ENCODE data around the gene MAD1L1.

MAD1L1 gene

GRCh38 chr7:1806354-1806753 is 426.4 kb downstream of the MAD1L1 start:
- DNase-seq (ENCODE audit: low read depth in 2 of 2): no peak

GRCh38 chr7:1804310-1804709 is 428.4 kb downstream of the MAD1L1 start:
- DNase-seq (ENCODE audit: low read depth in 2 of 2): no peak

- DNase-seq (ENCODE audit: low read depth in 2 of 2): no peak
Measured at GRCh38 chr7:1802899-1803298, 429.8 kb downstream of the MAD1L1 start.

GRCh38 chr7:1800902-1801301 is 431.8 kb downstream of the MAD1L1 start:
- DNase-seq (ENCODE audit: low read depth in 2 of 2): no peak

GRCh38 chr7:1798191-1798590 is 434.6 kb downstream of the MAD1L1 start:
- no peak for DNase-seq (ENCODE audit: low read depth in 2 of 2)

GRCh38 chr7:1794888-1795542 is 437.7 kb downstream of the MAD1L1 start:
- DNase-seq (ENCODE audit: low read depth in 2 of 2): no peak

GRCh38 chr7:1787681-1788235 is 445.0 kb downstream of the MAD1L1 start:
- DNase-seq (ENCODE audit: low read depth in 2 of 2): no peak

GRCh38 chr7:1787241-1787640 is 445.5 kb downstream of the MAD1L1 start:
- no peak for DNase-seq (ENCODE audit: low read depth in 2 of 2)

- DNase-seq (ENCODE audit: low read depth in 2 of 2): no peak
Measured at GRCh38 chr7:1785839-1786238, 446.9 kb downstream of the MAD1L1 start.

- no peak for DNase-seq (ENCODE audit: low read depth in 2 of 2)
Measured at GRCh38 chr7:1781369-1781768, 451.4 kb downstream of the MAD1L1 start.

GRCh38 chr7:1779445-1779844 is 453.3 kb downstream of the MAD1L1 start:
- no peak for DNase-seq (ENCODE audit: low read depth in 2 of 2)

- no peak for DNase-seq (ENCODE audit: low read depth in 2 of 2)
Measured at GRCh38 chr7:1777122-1777521, 455.6 kb downstream of the MAD1L1 start.

GRCh38 chr7:1775389-1775788 is 457.4 kb downstream of the MAD1L1 start:
- DNase-seq (ENCODE audit: low read depth in 2 of 2): no peak

GRCh38 chr7:1770331-1770730 is 462.4 kb downstream of the MAD1L1 start:
- no peak for DNase-seq (ENCODE audit: low read depth in 2 of 2)

GRCh38 chr7:1769286-1770200 is 463.2 kb downstream of the MAD1L1 start:
- no peak for DNase-seq (ENCODE audit: low read depth in 2 of 2)

- DNase-seq (ENCODE audit: low read depth in 2 of 2): no peak
Measured at GRCh38 chr7:1768832-1769231, 463.9 kb downstream of the MAD1L1 start.

- no peak for DNase-seq (ENCODE audit: low read depth in 2 of 2)
Measured at GRCh38 chr7:1767524-1767923, 465.2 kb downstream of the MAD1L1 start.

Measured in stimulated activated CD4-positive, alpha-beta T cell treated with anti-CD3 and anti-CD28 coated beads, Interleukin-12 subunit alpha, Interleukin-12 subunit beta, amount 100 ng/mL, for 24 hours (primary cell).